ENCODE data around the gene ROR2.
A peak's percentile ranks its signal among the peaks of the same experiment; 100 is the strongest.

Gene ROR2

GRCh38 chr9:91730806-91731205, 219.2 kb downstream of the ROR2 start:
- Histone ChIP-seq H3K36me3 (ENCODE audit: control insufficient read depth, insufficient read depth, low read length) (no peaks in the 10 kb centered on the region), H3K27ac (ENCODE audit: low read length) (no peak overlapping the region), H3K27me3 (ENCODE audit: control insufficient read depth, insufficient read depth, low read length) (no peaks in the 10 kb centered on the region), H3K4me3 (ENCODE audit: low read length) (no peak overlapping the region), H3K9me3 (ENCODE audit: control insufficient read depth, insufficient read depth, low read length) (no peaks in the 10 kb centered on the region), H3K4me1 (ENCODE audit: control insufficient read depth, insufficient read depth, low read length) (no peaks in the 10 kb centered on the region)
- no CpG with 5 or more reads among the region's 15 CpGs for WGBS (ENCODE audit: insufficient coverage, insufficient read length)
- DNase-seq (ENCODE audit: low read depth, low spot score): no peak

- no peak for DNase-seq (ENCODE audit: low read depth, low spot score)
- Histone ChIP-seq H3K36me3 (ENCODE audit: control insufficient read depth, insufficient read depth, low read length) (no peaks in the 10 kb centered on the region), H3K9me3 (ENCODE audit: control insufficient read depth, insufficient read depth, low read length) (no peaks in the 10 kb centered on the region), H3K27me3 (ENCODE audit: control insufficient read depth, insufficient read depth, low read length) (no peaks in the 10 kb centered on the region), H3K27ac (ENCODE audit: low read length) (no peak overlapping the region), H3K4me3 (ENCODE audit: low read length) (no peak overlapping the region), H3K4me1 (ENCODE audit: control insufficient read depth, insufficient read depth, low read length) (no peaks in the 10 kb centered on the region)
- WGBS (ENCODE audit: insufficient coverage, insufficient read length): no CpG with 5 or more reads among the region's 9 CpGs
Measured at GRCh38 chr9:91729558-91729842, 220.5 kb downstream of the ROR2 start.

DNA sequence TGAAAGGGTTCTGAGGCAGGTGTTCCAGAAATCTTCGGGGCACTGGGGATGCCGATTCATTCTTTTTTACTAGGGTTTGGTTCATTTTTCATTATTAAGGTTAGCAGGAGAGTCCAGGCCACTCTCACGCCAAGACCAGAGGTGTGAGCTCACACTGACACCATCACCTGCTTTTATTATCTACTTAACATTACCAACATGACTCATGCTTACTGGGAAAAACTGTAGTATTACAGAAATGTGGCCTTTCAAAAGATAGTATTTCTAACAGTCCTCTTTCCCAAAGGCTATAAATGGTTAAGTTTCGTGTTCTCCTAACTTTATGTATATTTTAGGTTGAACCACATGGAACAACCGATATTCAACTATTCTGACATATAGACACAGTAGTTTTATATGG, 222.1 kb downstream of the ROR2 start:
- H3K4me3 ChIP-seq (ENCODE audit: low read length): no peak overlapping the region
- no peak for DNase-seq (ENCODE audit: low read depth, low spot score)
- H3K27ac ChIP-seq (ENCODE audit: low read length): no peak overlapping the region
- WGBS (ENCODE audit: insufficient coverage, insufficient read length): no CpG with 5 or more reads among the region's 5 CpGs
- peaks cover 2% of the 10 kb centered on the region; the same call in 1 of the 2 replicates for H3K36me3 ChIP-seq (ENCODE audit: control insufficient read depth, insufficient read depth, low read length)
- no peaks in the 10 kb centered on the region for H3K4me1 ChIP-seq (ENCODE audit: control insufficient read depth, insufficient read depth, low read length)
- H3K27me3 ChIP-seq (ENCODE audit: control insufficient read depth, insufficient read depth, low read length): no peaks in the 10 kb centered on the region
- H3K9me3 ChIP-seq (ENCODE audit: control insufficient read depth, insufficient read depth, low read length): no peaks in the 10 kb centered on the region

- Histone ChIP-seq H3K9me3 (ENCODE audit: control insufficient read depth, insufficient read depth, low read length) (no peaks in the 10 kb centered on the region), H3K4me1 (ENCODE audit: control insufficient read depth, insufficient read depth, low read length) (no peaks in the 10 kb centered on the region), H3K27ac (ENCODE audit: low read length) (no peak overlapping the region), H3K4me3 (ENCODE audit: low read length) (no peak overlapping the region), H3K36me3 (ENCODE audit: control insufficient read depth, insufficient read depth, low read length) (peaks cover 2% of the 10 kb centered on the region; the same call in 1 of the 2 replicates), H3K27me3 (ENCODE audit: control insufficient read depth, insufficient read depth, low read length) (no peaks in the 10 kb centered on the region)
- DNase-seq (ENCODE audit: low read depth, low spot score): peak; percentile 20
- no CpG with 5 or more reads among the region's 7 CpGs for WGBS (ENCODE audit: insufficient coverage, insufficient read length)
Measured at GRCh38 chr9:91727316-91727861, 222.6 kb downstream of the ROR2 start.

GRCh38 chr9:91726406-91727100, 223.5 kb downstream of the ROR2 start:
- Histone ChIP-seq H3K9me3 (ENCODE audit: control insufficient read depth, insufficient read depth, low read length) (no peaks in the 10 kb centered on the region), H3K27me3 (ENCODE audit: control insufficient read depth, insufficient read depth, low read length) (no peaks in the 10 kb centered on the region), H3K4me3 (ENCODE audit: low read length) (no peak overlapping the region), H3K4me1 (ENCODE audit: control insufficient read depth, insufficient read depth, low read length) (no peaks in the 10 kb centered on the region), H3K27ac (ENCODE audit: low read length) (no peak overlapping the region), H3K36me3 (ENCODE audit: control insufficient read depth, insufficient read depth, low read length) (peaks cover 2% of the 10 kb centered on the region; the same call in 1 of the 2 replicates)
- DNase-seq (ENCODE audit: low read depth, low spot score): no peak
- WGBS (ENCODE audit: insufficient coverage, insufficient read length): no CpG with 5 or more reads among the region's 19 CpGs

DNA sequence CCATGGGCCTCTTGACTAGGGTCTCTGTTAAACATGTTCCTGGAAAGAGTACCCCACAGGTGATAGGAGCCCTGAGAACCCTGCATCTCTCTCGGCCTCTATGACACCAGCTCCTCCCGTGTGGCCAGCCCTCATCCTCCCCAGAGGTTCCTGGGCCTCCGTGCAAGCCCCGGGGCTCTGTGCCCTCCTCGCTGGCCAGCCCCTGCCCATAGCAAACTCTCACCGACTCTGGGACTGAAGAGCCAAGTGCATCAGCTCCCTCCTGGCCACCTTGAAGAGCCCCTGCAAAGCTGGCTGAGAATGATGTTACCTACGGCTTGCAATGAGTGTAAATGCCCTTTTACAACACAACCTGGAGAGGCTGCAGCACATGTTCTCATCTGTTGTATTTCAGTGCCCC, 224.4 kb downstream of the ROR2 start:
- no peak for DNase-seq (ENCODE audit: low read depth, low spot score)
- Histone ChIP-seq H3K27ac (ENCODE audit: low read length) (no peak overlapping the region), H3K4me3 (ENCODE audit: low read length) (no peak overlapping the region), H3K36me3 (ENCODE audit: control insufficient read depth, insufficient read depth, low read length) (peaks cover 2% of the 10 kb centered on the region; the same call in 1 of the 2 replicates), H3K9me3 (ENCODE audit: control insufficient read depth, insufficient read depth, low read length) (no peaks in the 10 kb centered on the region), H3K27me3 (ENCODE audit: control insufficient read depth, insufficient read depth, low read length) (no peaks in the 10 kb centered on the region), H3K4me1 (ENCODE audit: control insufficient read depth, insufficient read depth, low read length) (peaks cover 3% of the 10 kb centered on the region; the same call in 1 of the 2 replicates)
- WGBS (ENCODE audit: insufficient coverage, insufficient read length): no CpG with 5 or more reads among the region's 7 CpGs

DNA sequence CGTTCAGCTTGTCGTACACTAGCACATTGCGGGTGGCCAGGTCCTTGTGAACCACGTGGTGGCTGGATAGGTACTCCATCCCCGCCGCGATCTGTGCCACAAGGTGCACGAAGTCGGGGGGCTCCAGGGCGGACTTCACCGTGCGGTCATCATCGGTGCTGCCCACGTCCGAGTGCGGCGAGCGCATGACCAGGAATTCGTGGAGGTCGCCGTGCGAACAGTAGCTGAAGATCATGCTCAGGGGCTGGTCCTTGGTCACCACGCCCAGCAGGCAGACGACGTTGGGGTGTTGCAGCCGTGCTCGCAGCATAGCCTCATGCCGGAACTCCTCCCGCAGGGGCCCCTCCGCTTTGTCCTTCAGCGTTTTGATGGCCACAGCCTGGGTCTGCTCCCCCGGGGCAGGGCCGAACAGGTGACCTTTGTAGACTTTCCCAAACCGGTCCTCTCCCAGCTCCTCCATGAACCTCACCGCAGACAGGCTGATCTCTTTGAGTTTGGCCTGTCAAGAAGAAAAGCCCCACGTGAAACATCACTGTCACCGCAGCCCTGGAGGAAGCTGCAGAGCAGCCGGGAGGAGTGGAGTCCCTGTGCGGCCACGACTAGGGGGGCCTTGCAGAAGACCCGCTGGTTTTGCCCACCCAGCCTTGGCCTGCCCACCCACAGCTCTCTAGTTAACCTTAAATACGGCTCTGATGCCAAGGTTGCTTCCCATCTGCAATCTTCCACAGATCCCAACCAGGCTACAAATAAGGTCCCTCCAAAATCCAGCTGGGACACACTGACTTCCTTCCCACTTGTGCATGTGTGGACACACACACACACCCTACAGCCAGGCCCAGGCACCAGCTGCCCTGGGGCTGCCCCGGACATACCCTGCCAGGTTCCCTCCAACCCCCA, 225.2 kb downstream of the ROR2 start:
- Histone ChIP-seq H3K9me3 (ENCODE audit: control insufficient read depth, insufficient read depth, low read length) (no peaks in the 10 kb centered on the region), H3K27ac (ENCODE audit: low read length) (no peak overlapping the region), H3K36me3 (ENCODE audit: control insufficient read depth, insufficient read depth, low read length) (peaks cover 2% of the 10 kb centered on the region; the same call in 1 of the 2 replicates), H3K4me1 (ENCODE audit: control insufficient read depth, insufficient read depth, low read length) (peaks cover 3% of the 10 kb centered on the region; the same call in 1 of the 2 replicates), H3K4me3 (ENCODE audit: low read length) (no peak overlapping the region), H3K27me3 (ENCODE audit: control insufficient read depth, insufficient read depth, low read length) (no peaks in the 10 kb centered on the region)
- DNase-seq (ENCODE audit: low read depth, low spot score): no peak
- WGBS (ENCODE audit: insufficient coverage, insufficient read length): no CpG with 5 or more reads among the region's 43 CpGs

GRCh38 chr9:91724068-91724440, 226.0 kb downstream of the ROR2 start:
- peaks cover 2% of the 10 kb centered on the region; the same call in 1 of the 2 replicates for H3K36me3 ChIP-seq (ENCODE audit: control insufficient read depth, insufficient read depth, low read length)
- H3K9me3 ChIP-seq (ENCODE audit: control insufficient read depth, insufficient read depth, low read length): no peaks in the 10 kb centered on the region
- no peak overlapping the region for H3K4me3 ChIP-seq (ENCODE audit: low read length)
- DNase-seq (ENCODE audit: low read depth, low spot score): no peak
- no CpG with 5 or more reads among the region's 21 CpGs for WGBS (ENCODE audit: insufficient coverage, insufficient read length)
- H3K27me3 ChIP-seq (ENCODE audit: control insufficient read depth, insufficient read depth, low read length): no peaks in the 10 kb centered on the region
- peaks cover 3% of the 10 kb centered on the region; the same call in 1 of the 2 replicates for H3K4me1 ChIP-seq (ENCODE audit: control insufficient read depth, insufficient read depth, low read length)
- no peak overlapping the region for H3K27ac ChIP-seq (ENCODE audit: low read length)

DNA sequence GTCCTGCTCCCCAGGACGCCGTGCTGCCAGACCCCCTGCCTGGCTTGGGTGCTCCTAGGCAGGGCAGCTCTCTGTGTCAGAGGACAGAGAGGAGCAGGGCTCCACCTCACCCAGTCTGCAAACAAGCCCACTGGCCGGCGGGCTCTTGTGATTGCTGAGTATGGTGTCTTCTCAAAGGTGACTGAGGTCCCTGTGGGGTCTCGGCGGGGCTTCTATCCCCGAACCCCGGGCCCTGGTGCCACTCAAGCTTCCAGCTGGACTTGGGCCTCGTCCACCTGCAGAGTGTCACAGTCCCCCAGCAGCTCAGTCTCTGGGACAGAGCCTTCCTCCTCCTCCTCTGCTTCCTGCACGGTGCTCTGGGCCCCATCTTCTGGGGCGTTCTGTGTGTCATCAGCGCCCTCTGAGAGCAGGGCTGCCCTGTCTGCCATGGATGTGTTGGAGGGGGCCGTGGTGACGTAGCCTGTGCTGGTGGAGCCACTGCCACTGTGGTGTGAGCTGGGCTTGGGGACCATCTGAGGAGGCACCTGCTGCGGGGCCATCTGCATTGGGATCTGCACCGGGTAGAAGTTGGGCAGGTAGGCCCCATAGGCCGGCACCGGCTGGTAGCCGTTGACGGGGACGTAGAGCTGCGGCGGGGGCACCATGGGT, 226.5 kb downstream of the ROR2 start:
- no peak for DNase-seq (ENCODE audit: low read depth, low spot score)
- WGBS (ENCODE audit: insufficient coverage, insufficient read length): no CpG with 5 or more reads among the region's 23 CpGs
- Histone ChIP-seq H3K27ac (ENCODE audit: low read length) (no peak overlapping the region), H3K4me3 (ENCODE audit: low read length) (no peak overlapping the region), H3K4me1 (ENCODE audit: control insufficient read depth, insufficient read depth, low read length) (peaks cover 3% of the 10 kb centered on the region; the same call in 1 of the 2 replicates), H3K27me3 (ENCODE audit: control insufficient read depth, insufficient read depth, low read length) (no peaks in the 10 kb centered on the region), H3K9me3 (ENCODE audit: control insufficient read depth, insufficient read depth, low read length) (no peaks in the 10 kb centered on the region), H3K36me3 (ENCODE audit: control insufficient read depth, insufficient read depth, low read length) (peaks cover 2% of the 10 kb centered on the region; the same call in 1 of the 2 replicates)

All from iPS DF 6.9 (cell line).